ENCODE measurements around the gene CD69.

The CD69 gene

GRCh38 chr12:9718968-9719367 lies 41.7 kb downstream of the CD69 start:
- no peak for TF ChIP-seq REST (IDR thresholded peaks at IDR 0.05; ENCODE audit: insufficient read depth in 1 of 2, low read depth in 2 of 2, low read length in 2 of 2)
- no peak for TF ChIP-seq POLR2AphosphoS5 (IDR thresholded peaks at IDR 0.05; ENCODE audit: low read depth, low read length)
- TF ChIP-seq FOXP2 (optimal IDR thresholded peaks at IDR 0.05; ENCODE audit: borderline replicate concordance, extremely low read depth, extremely low read length, insufficient read depth), result no peak
- no peak for TF ChIP-seq SIN3A (IDR thresholded peaks at IDR 0.05; ENCODE audit: borderline replicate concordance, insufficient read depth, low read length)
- TF ChIP-seq TAF1 (IDR thresholded peaks at IDR 0.05; ENCODE audit: borderline replicate concordance, insufficient read depth, low read length), result no peak

DNA sequence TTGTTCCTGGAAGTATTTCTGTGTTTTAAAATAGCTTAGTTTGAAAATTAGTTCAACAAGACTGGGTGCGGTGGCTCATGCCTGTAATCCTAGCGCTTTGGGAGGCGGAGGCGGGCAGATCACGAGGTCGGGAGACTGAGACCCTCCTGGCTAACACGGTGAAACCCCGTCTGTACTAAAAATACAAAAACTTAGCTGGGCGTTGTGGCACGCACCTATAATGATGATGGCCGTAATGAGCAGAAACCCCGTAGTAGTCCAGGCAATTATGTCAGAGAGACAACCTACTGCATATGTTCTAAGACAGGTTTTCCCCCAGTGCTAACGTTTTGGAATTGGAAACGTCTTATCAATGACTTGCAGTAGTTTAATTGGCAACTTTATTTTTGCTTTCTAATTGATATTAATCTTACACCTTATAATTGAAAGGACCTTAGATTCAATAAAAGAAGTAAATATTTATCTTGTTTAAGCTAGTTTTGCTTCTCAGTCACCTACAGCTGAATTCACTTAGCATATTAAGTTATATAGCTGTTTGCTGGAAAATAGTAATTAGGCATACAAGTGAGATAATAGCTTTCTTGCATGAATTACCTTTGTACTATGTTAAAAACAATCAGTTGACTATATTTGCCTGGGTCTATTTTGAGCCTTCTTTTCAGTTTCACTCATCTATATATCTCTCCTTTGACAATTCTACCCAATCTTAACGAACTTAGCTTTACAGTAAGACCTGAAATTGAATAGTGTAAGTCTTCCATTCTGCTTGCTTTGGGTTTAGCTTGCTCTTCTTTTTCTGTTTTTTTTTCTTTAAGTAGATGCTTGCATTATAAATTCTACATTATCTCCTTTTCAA lies 43.4 kb downstream of the CD69 start:
- TF ChIP-seq POLR2AphosphoS5 (IDR thresholded peaks at IDR 0.05; ENCODE audit: low read depth, low read length) (no peak), REST (IDR thresholded peaks at IDR 0.05; ENCODE audit: insufficient read depth in 1 of 2, low read depth in 2 of 2, low read length in 2 of 2) (no peak), SIN3A (IDR thresholded peaks at IDR 0.05; ENCODE audit: borderline replicate concordance, insufficient read depth, low read length) (no peak), FOXP2 (optimal IDR thresholded peaks at IDR 0.05; ENCODE audit: borderline replicate concordance, extremely low read depth, extremely low read length, insufficient read depth) (no peak), TAF1 (IDR thresholded peaks at IDR 0.05; ENCODE audit: borderline replicate concordance, insufficient read depth, low read length) (no peak)

DNA sequence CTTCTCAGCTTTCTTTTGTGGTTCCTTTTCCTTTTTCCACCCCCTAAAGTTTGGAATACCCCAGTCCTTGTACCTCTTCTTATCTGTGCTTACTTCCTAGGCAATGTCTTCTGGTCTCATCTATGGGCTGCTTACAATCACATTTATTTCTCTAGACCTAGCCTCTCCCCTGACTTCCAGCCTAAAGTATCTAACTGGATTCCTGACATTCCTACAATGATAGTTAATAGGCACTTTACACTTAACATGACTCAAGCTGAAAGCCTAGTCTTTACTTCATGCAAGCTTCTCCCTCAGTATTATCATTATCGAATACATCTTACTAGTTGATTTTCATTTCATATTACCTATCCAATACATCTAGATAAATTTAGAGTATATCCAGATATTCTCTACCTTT lies 49.0 kb downstream of the CD69 start:
- TF ChIP-seq FOXP2 (optimal IDR thresholded peaks at IDR 0.05; ENCODE audit: borderline replicate concordance, extremely low read depth, extremely low read length, insufficient read depth) (no peak), TAF1 (IDR thresholded peaks at IDR 0.05; ENCODE audit: borderline replicate concordance, insufficient read depth, low read length) (no peak), REST (IDR thresholded peaks at IDR 0.05; ENCODE audit: insufficient read depth in 1 of 2, low read depth in 2 of 2, low read length in 2 of 2) (no peak)

DNA sequence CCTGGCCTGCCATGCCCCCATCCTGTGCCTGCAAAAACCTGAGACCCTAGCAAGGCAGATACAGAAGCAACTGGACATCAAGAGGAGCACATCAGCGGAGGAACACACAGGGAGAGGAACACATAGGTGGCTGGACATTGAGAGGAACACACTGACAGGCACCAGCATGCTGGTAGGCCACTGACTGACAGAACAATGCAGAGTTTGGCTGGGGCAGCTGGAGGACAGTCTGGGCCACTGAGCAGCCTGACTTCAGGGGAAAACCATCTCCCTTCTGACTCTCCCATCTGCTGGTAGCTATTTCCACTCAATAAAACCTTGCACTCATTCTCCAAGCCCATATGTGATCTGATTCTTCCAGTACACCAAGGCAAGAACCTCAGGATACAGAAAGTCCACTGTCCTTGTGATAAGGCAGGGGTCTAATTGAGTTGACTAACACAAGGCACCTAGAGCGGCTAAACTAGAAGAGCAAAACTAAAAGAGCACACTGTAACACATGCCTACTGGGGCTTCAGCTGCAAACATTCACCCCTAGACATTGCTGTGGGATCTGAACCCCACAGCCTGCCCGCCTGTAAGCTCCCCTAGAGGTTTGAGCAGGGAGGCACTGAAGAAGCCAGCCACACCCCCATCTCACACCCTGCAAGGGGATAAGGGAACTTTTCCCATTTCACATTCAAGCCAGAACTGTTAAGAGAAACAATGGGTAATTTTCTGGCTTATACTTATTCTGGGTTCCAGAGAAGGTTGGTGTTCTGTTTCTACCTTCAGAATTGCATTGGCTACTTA lies 49.9 kb downstream of the CD69 start:
- TF ChIP-seq TAF1 (IDR thresholded peaks at IDR 0.05; ENCODE audit: borderline replicate concordance, insufficient read depth, low read length) (no peak), SIN3A (IDR thresholded peaks at IDR 0.05; ENCODE audit: borderline replicate concordance, insufficient read depth, low read length) (no peak), FOXP2 (optimal IDR thresholded peaks at IDR 0.05; ENCODE audit: borderline replicate concordance, extremely low read depth, extremely low read length, insufficient read depth) (no peak), POLR2AphosphoS5 (IDR thresholded peaks at IDR 0.05; ENCODE audit: low read depth, low read length) (no peak), REST (IDR thresholded peaks at IDR 0.05; ENCODE audit: insufficient read depth in 1 of 2, low read depth in 2 of 2, low read length in 2 of 2) (no peak)
